ENCODE data around the gene ABAT.

- TF ChIP-seq CTCF (IDR thresholded peaks at IDR 0.05; ENCODE audit: insufficient read depth, low read depth, low read length) (no peak), EZH2 (IDR thresholded peaks at IDR 0.05; ENCODE audit: insufficient read depth, low read length) (no peak)
Observed at GRCh38 chr16:8735574-8735973, 61.2 kb downstream of the ABAT start.
